ENCODE measurements around the gene CRLF2. TPM values are rescaled to one million over a fixed set of nuclear protein-coding genes. Genes with fewer than 3 reads are reported as not detected.
"Not testable (repeated sequence)": the region's sequence is repeated elsewhere in the genome, so short reads cannot be mapped to it uniquely, and the experiment has no call there.

Gene CRLF2
- total RNA-seq, 1 donor from 2014 or later = 0.22 TPM

GRCh38 chrX:1169189-1169588, 43.3 kb downstream of the CRLF2 start:
- no peak for DNase-seq (ENCODE audit: low spot score)

- DNase-seq (ENCODE audit: low spot score) = no peak
These were observed 44.4 kb downstream of the CRLF2 start for GRCh38 chrX:1167918-1168481.

- no peak for DNase-seq (ENCODE audit: low spot score)
These were observed 45.0 kb downstream of the CRLF2 start for GRCh38 chrX:1167466-1167865.

- no peak for DNase-seq (ENCODE audit: low spot score)
These were observed 46.8 kb downstream of the CRLF2 start for GRCh38 chrX:1165535-1166196.

- no peak for DNase-seq (ENCODE audit: low spot score)
These were observed 47.8 kb downstream of the CRLF2 start for GRCh38 chrX:1164322-1165288.

- DNase-seq (ENCODE audit: low spot score) = no peak
These were observed 49.2 kb downstream of the CRLF2 start for GRCh38 chrX:1163231-1163630.

GRCh38 chrX:1162119-1162916, 50.1 kb downstream of the CRLF2 start:
- DNase-seq (ENCODE audit: low spot score) = no peak

- no peak for DNase-seq (ENCODE audit: low spot score)
These were observed 52.9 kb downstream of the CRLF2 start for GRCh38 chrX:1159548-1159947.

- not testable (repeated sequence) for DNase-seq (ENCODE audit: low spot score)
These were observed 55.6 kb downstream of the CRLF2 start for GRCh38 chrX:1156681-1157455.

GRCh38 chrX:1153940-1154339, 58.5 kb downstream of the CRLF2 start:
- DNase-seq (ENCODE audit: low spot score) = no peak

GRCh38 chrX:1152090-1152489, 60.4 kb downstream of the CRLF2 start:
- DNase-seq (ENCODE audit: low spot score) = no peak

GRCh38 chrX:1151378-1152077, 60.9 kb downstream of the CRLF2 start:
- no peak for DNase-seq (ENCODE audit: low spot score)

- no peak for DNase-seq (ENCODE audit: low spot score)
These were observed 61.7 kb downstream of the CRLF2 start for GRCh38 chrX:1150569-1151347.

GRCh38 chrX:1147611-1148515, 64.6 kb downstream of the CRLF2 start:
- no peak for DNase-seq (ENCODE audit: low spot score)

- no peak for DNase-seq (ENCODE audit: low spot score)
These were observed 68.2 kb downstream of the CRLF2 start for GRCh38 chrX:1144293-1144692.
